HG02870 (cell line): Measurements from ENCODE around the gene SEMA3D.

Experiments used
- ATAC-seq: cut with Tn5 transposase; IDR thresholded peaks from one replicate; pipeline ENCODE4 v1.9.1; 2021; ENCODE audit warnings: mild to moderate bottlenecking, moderate library complexity; ENCODE audit not compliant: unreplicated experiment

The SEMA3D gene

GRCh38 chr7:85130702-85131101, 56.2 kb downstream of the SEMA3D start:
- ATAC-seq, result no peak

GRCh38 chr7:85126383-85126782, 60.5 kb downstream of the SEMA3D start:
- no peak for ATAC-seq

GRCh38 chr7:85125651-85126131, 61.2 kb downstream of the SEMA3D start:
- no peak for ATAC-seq

- ATAC-seq, result no peak
Measured at GRCh38 chr7:85125176-85125575, 61.7 kb downstream of the SEMA3D start.

GRCh38 chr7:85119934-85120333, 66.9 kb downstream of the SEMA3D start:
- no peak for ATAC-seq

- ATAC-seq, result no peak
Measured at GRCh38 chr7:85115862-85116261, 71.0 kb downstream of the SEMA3D start.

GRCh38 chr7:85115006-85115405, 71.8 kb downstream of the SEMA3D start:
- no peak for ATAC-seq

GRCh38 chr7:85114342-85114741, 72.5 kb downstream of the SEMA3D start:
- ATAC-seq, result no peak

- no peak for ATAC-seq
Measured at GRCh38 chr7:85111761-85112160, 75.1 kb downstream of the SEMA3D start.

GRCh38 chr7:85106719-85107118, 80.1 kb downstream of the SEMA3D start:
- ATAC-seq, result no peak

GRCh38 chr7:85104432-85105205, 82.2 kb downstream of the SEMA3D start:
- ATAC-seq, result no peak

- ATAC-seq, result no peak
Measured at GRCh38 chr7:85103962-85104361, 82.9 kb downstream of the SEMA3D start.

- ATAC-seq, result no peak
Measured at GRCh38 chr7:85103357-85103756, 83.5 kb downstream of the SEMA3D start.

GRCh38 chr7:85102813-85103350, 84.0 kb downstream of the SEMA3D start:
- no peak for ATAC-seq

- ATAC-seq, result no peak
Measured at GRCh38 chr7:85101347-85101746, 85.5 kb downstream of the SEMA3D start.

- ATAC-seq, result no peak
Measured at GRCh38 chr7:85097844-85098243, 89.0 kb downstream of the SEMA3D start.

- ATAC-seq, result no peak
Measured at GRCh38 chr7:85095806-85096205, 91.0 kb downstream of the SEMA3D start.

- no peak for ATAC-seq
Measured at GRCh38 chr7:85095366-85095765, 91.5 kb downstream of the SEMA3D start.

- no peak for ATAC-seq
Measured at GRCh38 chr7:85094046-85094725, 92.7 kb downstream of the SEMA3D start.

GRCh38 chr7:85091565-85091928, 95.3 kb downstream of the SEMA3D start:
- no peak for ATAC-seq

GRCh38 chr7:85090919-85091564, 95.8 kb downstream of the SEMA3D start:
- no peak for ATAC-seq

- no peak for ATAC-seq
Measured at GRCh38 chr7:85090143-85090542, 96.7 kb downstream of the SEMA3D start.
